ENCODE data around the gene CD59.

Gene CD59

GRCh38 chr11:33716243-33716642 lies 20.0 kb downstream of the CD59 start:
- no peak overlapping the region for H3K27ac ChIP-seq (replicated peaks)
- TF ChIP-seq GABPA (IDR thresholded peaks at IDR 0.05; ENCODE audit: low read depth): no peak
- no peak for TF ChIP-seq REST (IDR thresholded peaks at IDR 0.05; ENCODE audit: insufficient replicate concordance, low read depth)
- TF ChIP-seq POLR2AphosphoS5 (IDR thresholded peaks at IDR 0.05; ENCODE audit: low read depth): no peak
- no peak for TF ChIP-seq SPI1 (IDR thresholded peaks at IDR 0.05; ENCODE audit: borderline replicate concordance, low read depth)
- no peak for TF ChIP-seq CTCF (IDR thresholded peaks at IDR 0.05; ENCODE audit: insufficient read depth, low read length)
- H3K4me3 ChIP-seq (replicated peaks; ENCODE audit: insufficient read depth, low read length): no peak overlapping the region
- peak in 1 of 2 experiments; percentile 33 for DNase-seq (ENCODE audit: low read depth in 1 of 2, low spot score in 1 of 2)
- H3K27me3 ChIP-seq (ENCODE audit: insufficient read depth, poor library complexity, severe bottlenecking): no peaks in the 10 kb centered on the region

GRCh38 chr11:33713856-33714398 lies 22.3 kb downstream of the CD59 start:
- TF ChIP-seq POLR2AphosphoS5 (IDR thresholded peaks at IDR 0.05; ENCODE audit: low read depth) (no peak), CTCF (IDR thresholded peaks at IDR 0.05; ENCODE audit: insufficient read depth, low read length) (no peak), REST (IDR thresholded peaks at IDR 0.05; ENCODE audit: insufficient replicate concordance, low read depth) (no peak), SPI1 (IDR thresholded peaks at IDR 0.05; ENCODE audit: borderline replicate concordance, low read depth) (no peak), GABPA (IDR thresholded peaks at IDR 0.05; ENCODE audit: low read depth) (no peak)
- H3K27ac ChIP-seq (replicated peaks): no peak overlapping the region

GRCh38 chr11:33713151-33713855 lies 22.9 kb downstream of the CD59 start:
- Histone ChIP-seq H3K27me3 (ENCODE audit: insufficient read depth, poor library complexity, severe bottlenecking) (no peaks in the 10 kb centered on the region), H3K27ac (replicated peaks) (no peak overlapping the region), H3K4me3 (replicated peaks; ENCODE audit: insufficient read depth, low read length) (no peak overlapping the region)
- DNase-seq (ENCODE audit: low read depth in 1 of 2, low spot score in 1 of 2): peak in 1 of 2 experiments; percentile 20
- TF ChIP-seq SPI1 (IDR thresholded peaks at IDR 0.05; ENCODE audit: borderline replicate concordance, low read depth): no peak
- TF ChIP-seq GABPA (IDR thresholded peaks at IDR 0.05; ENCODE audit: low read depth): no peak
- no peak for TF ChIP-seq REST (IDR thresholded peaks at IDR 0.05; ENCODE audit: insufficient replicate concordance, low read depth)
- TF ChIP-seq POLR2AphosphoS5 (IDR thresholded peaks at IDR 0.05; ENCODE audit: low read depth): no peak
- no peak for TF ChIP-seq CTCF (IDR thresholded peaks at IDR 0.05; ENCODE audit: insufficient read depth, low read length)

More at GRCh38 chr11:33713856-33714398, 22.3 kb downstream of the CD59 start:
- Histone ChIP-seq H3K4me3 (replicated peaks; ENCODE audit: insufficient read depth, low read length) (no peak overlapping the region), H3K27me3 (ENCODE audit: insufficient read depth, poor library complexity, severe bottlenecking) (no peaks in the 10 kb centered on the region)
- no peak for DNase-seq (ENCODE audit: low read depth in 1 of 2, low spot score in 1 of 2)
